Activated CD8-positive, alpha-beta memory T cell treated with anti-CD3 and anti-CD28 coated beads, Interleukin-2, amount 50 U/mL, for 24 hours (primary cell): ENCODE results near the gene GPX4.
A peak's percentile ranks its signal among the peaks of the same experiment; 100 is the strongest.

Experiments
- DNase-seq: peaks from one replicate; pipeline ENCODE4 v3.0.0-alpha.2; 2020; ENCODE audit errors: extremely low read depth

Gene GPX4

DNA sequence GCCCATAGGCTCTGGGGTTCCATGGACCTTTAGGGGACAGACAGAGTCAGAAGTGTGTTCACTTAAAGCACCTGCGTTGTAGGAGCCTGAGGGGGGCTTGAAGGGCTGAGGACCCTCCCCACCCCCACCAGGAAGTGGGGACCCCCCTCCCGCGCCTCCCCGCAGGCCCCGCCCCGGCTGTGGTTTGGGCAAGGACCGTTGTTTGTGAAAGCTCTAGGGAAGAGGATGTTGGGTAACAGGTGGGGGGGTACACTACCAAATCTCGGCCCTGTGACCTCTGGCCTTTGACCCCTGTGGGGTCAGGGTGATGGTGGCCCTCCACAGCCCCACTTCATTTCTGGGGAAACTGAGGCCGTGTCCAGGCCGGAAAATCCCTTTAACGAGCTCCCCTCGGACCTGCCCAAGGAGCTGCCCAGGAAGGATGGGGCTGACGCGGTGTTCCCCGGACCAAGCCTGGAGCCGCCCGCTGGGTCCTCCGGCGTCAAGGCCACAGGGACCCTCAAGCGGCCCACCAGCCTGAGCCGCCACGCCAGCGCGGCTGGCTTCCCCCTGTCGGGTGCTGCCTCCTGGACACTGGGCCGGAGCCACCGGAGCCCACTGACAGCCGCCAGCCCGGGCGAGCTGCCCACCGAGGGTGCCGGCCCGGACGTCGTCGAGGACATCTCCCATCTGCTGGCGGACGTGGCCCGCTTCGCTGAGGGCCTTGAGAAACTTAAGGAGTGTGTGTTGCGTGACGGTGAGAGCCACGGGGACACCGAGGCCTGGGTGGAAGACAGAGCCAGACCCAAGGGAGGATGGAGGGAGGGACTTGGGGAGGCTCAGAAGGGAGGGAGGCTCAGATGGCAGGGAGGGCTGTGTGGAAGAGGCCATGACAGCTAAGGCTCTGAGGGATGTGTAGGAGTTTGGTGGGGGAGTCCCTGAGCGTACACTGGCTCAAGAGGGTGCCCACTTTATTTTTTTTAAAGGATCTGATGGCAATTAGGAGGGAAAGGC is 35.5 kb upstream of the GPX4 start:
- DNase-seq = no peak

DNA sequence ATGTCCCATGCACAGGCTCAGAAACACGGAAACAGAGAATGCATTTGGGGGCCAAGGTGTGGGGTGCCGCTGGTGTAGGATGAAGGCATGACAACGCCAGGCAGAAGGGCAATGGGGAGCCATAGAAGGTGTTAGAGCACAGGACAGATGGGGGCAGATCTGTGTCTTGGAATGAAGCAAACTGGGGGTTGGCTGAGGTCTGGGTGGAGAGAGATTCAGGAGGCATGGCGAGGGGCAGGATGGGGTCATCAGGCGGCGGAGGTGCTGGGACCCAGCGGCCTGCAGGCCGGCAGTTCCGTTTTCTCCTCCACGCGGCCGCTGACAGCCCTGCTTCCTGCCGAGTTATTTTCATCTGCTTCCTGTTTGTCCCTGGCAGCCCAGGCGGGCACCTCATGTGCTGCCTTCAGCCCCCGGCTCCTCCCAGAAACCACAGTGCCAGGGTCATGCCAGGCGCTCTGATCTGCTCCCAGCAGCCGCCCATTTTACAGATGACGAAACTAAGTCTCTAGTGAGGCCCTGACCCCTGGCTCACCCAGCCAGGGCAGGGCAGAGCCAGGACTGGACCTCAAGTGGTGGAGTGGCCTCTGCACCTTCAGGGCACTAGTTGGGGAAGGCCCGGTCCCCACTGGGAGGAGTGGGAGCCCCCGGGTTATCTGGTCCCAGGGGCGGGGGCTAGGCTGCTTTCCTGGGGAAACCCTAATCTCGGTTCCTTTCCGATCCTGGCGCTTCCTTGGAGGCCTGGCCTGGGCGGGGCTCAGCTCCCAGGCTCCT is 34.6 kb upstream of the GPX4 start:
- DNase-seq = no peak

DNA sequence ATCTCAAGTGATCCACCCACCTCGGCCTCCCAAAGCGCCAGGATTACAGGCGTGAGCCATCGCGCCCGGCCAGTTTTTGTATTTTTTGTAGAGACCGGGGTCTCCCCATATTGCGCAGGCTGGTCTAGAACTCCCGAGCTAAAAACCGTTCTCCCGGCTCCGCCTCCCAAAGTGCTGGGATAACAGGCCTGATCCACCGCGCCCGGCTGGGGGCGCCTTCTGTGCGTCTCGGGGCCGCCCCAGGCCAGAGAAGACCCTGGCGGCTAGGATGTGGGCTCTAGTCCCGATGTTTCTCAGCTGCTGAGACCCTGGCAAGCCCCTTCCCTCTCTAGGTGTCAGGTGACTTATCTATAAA is 33.2 kb upstream of the GPX4 start:
- DNase-seq = no peak

GRCh38 chr19:1070931-1071791 is 32.6 kb upstream of the GPX4 start:
- DNase-seq = no peak

DNA sequence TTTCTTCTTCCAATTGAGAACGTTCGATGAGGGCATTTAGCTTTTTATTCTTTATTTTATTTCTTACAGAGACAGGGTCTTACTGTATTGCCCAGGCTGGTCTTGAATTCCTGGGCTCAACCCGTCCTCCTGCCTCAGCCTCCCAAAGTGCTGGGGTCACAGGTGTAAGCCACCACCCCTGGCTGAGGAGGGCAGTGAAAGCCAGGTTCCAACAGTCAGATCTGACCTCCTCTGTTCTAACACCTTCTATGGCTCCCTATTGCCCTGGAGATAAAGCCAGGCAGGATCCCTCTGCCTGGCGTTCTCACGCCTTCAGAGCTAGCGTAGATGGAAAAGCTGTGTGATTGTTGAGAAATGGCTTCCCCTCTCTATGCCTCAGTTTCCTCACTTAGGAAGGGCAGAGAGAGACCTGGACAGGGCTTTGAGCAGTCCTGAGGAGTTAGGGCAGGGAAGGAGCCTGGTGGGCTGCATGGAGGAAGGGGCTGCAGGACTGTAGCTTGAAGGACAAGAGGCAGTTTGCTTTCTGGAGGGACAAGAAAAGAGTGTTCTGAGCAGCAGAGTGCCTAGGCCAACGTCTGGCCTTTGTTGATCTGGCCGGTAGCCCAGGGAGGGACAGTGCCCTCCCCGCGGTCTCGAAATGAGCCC is 31.3 kb upstream of the GPX4 start:
- DNase-seq = no peak

- DNase-seq = no peak
These were observed 30.5 kb upstream of the GPX4 start for GRCh38 chr19:1073063-1073955.

- no peak for DNase-seq
These were observed 29.8 kb upstream of the GPX4 start for GRCh38 chr19:1073956-1074517.

DNA sequence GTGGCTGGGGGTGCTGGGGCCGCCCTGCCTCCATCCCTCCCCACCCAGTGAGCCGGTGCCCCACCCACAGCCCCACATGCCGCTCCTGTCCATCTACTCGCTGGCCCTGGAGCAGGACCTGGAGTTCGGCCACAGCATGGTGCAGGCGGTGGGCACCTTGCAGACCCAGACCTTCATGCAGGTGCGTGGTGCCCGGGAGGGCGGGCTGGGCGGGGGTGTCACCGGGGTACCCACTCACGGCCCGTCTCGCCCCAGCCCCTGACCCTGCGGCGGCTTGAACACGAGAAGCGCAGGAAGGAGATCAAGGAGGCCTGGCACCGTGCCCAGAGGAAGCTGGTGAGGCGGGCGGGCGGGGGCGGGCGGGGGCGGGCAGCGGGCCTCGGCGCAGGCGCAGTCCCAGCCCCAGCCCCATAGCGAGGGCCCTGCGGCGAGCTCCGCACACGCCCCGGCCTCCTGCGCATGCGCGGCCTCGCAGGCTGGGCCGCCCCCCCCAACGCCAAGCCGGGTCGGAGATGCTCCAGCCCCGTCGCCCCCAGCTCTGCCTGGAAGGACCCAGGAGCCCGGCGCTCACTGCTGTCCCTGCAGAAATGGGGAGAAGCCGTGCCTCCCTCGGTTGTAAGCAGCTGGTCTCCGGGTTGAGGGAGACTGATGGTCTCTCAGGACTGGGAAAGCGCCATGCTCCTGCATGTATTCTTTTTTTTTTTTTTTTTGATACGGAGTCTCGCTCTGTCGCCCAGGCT is 29.1 kb upstream of the GPX4 start:
- peak; percentile 66 for DNase-seq

- no peak for DNase-seq
These were observed 27.8 kb upstream of the GPX4 start for GRCh38 chr19:1076046-1076386.

- DNase-seq = peak; percentile 75
These were observed 26.8 kb upstream of the GPX4 start for GRCh38 chr19:1076951-1077350.

DNA sequence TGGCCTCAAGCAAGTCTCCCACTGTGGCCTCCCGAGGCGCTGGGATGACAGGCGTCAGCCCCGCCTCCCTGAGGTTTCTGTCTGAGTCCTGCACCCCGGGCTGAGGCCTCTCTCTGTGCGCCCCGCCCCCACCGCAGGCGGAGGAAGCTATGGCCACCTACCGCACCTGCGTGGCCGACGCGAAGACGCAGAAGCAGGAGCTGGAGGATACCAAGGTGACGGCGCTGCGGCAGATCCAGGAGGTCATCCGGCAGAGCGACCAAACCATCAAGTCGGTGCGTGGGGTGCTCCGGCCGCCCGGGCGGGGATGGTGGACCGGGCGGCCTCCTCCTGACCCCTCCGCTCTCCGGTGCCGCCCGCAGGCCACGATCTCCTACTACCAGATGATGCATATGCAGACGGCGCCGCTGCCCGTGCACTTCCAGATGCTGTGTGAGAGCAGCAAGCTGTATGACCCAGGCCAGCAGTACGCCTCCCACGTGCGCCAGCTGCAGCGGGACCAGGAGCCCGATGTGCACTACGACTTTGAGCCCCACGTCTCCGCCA is 24.2 kb upstream of the GPX4 start:
- no peak for DNase-seq

- DNase-seq = no peak
These were observed 23.2 kb upstream of the GPX4 start for GRCh38 chr19:1080360-1081161.

- no peak for DNase-seq
These were observed 22.3 kb upstream of the GPX4 start for GRCh38 chr19:1081301-1082164.

DNA sequence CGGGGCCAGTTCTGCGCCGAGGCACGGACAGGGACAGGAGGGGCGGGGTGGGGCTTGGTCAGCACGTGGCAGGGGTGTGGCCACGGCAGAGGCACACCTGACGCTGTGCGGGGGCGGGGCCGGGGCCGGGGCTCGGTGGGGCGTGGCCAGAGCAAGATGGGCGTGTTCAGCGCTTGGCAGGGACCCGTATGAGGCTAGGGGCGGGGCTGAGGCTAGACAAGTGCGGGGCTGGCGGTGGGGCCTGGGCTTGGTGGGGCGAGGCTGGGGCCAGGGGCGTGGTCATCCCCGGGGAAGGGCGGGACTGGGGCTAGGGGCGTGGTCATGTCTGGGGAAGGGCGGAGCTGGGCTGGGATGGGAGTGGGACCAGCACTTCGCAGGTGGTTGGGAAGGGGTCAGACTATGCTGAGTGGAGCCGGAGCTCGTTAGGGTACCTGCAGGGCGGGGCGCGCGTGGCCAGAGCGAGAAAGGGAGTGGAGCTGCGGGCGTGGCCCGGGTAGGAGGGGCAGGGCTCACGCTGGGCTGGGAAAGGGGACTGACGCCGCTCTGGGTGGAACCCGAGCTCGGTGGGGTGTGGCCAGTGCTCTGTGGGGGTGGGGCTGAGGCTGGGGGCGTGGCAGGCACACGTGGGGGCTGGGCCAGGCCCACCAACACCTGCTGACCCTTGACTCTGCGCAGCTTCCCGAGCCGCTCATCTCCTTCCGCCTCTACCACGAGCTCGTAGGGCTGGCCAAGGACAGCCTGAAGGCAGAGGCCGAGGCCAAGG is 21.4 kb upstream of the GPX4 start:
- no peak for DNase-seq

GRCh38 chr19:1082928-1083816 is 20.6 kb upstream of the GPX4 start:
- no peak for DNase-seq
